ENCODE data around the gene GAREM1. TPM values are rescaled to one million over a fixed set of nuclear protein-coding genes. Genes with fewer than 3 reads are reported as not detected.
"Not testable (repeated sequence)": the region's sequence is repeated elsewhere in the genome, so short reads cannot be mapped to it uniquely, and the experiment has no call there.

GAREM1 gene
- total and polyA plus RNA-seq, 2 donors (not counting 1 experiment from before 2014, with no cell fraction given) = 0.92 to 1.5 TPM

DNA sequence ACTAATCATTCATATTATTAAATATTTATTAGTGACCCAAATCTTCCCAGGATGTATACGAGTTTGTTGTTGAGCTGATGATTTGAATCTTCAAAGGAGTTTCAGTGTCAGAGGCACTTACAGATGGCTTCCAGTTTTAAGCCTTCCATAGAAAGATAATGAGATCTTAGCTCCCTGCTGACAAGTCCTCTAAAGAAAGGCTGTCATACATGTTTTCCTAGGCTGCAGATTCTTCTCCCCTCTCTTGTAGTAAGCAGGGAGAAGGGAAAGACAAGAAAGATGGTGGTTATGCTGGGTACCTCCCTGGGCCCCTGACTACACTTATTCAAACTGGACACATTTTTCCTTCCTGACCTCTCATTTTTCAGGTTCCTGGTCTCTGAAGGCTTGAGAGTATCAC is 8.1 kb upstream of the GAREM1 start:
- H3K4me3 ChIP-seq (replicated peaks in 1 of 4; ENCODE audit: control extremely low read depth in 1 of 4, insufficient read depth in 1 of 4, low read depth in 3 of 4, low read length in 4 of 4) = no peak overlapping the region
- no peaks in the 10 kb centered on the region for H3K79me2 ChIP-seq (ENCODE audit: control insufficient read depth, insufficient read depth, low read length)
- DNase-seq (ENCODE audit: low read depth in 2 of 2) = no peak
- TF ChIP-seq EZH2 (IDR thresholded peaks at IDR 0.05; ENCODE audit: low read length, missing control alignments) = no peak
- TF ChIP-seq CTCF (conservative IDR thresholded peaks at IDR 0.05 in 1 of 2, IDR thresholded peaks at IDR 0.05 in 1 of 2; ENCODE audit: low read depth in 1 of 2, low read length in 2 of 2) = no peak
- no peak overlapping the region for H2AFZ ChIP-seq (ENCODE audit: low read length)
- H4K20me1 ChIP-seq (ENCODE audit: control insufficient read depth, extremely low read depth, insufficient read depth, low read length) = no peaks in the 10 kb centered on the region
- no peaks in the 10 kb centered on the region for H3K9me3 ChIP-seq (ENCODE audit: control insufficient read depth, insufficient read depth, low read depth, low read length)
- H3K36me3 ChIP-seq (ENCODE audit: control insufficient read depth, insufficient read depth, low read length) = no peaks in the 10 kb centered on the region
- no peaks in the 10 kb centered on the region for H3K4me1 ChIP-seq (ENCODE audit: control insufficient read depth, extremely low read depth, insufficient read depth, low read length)
- no peak overlapping the region for H3K4me2 ChIP-seq (ENCODE audit: extremely low read depth, insufficient read depth, low read length)
- no peak overlapping the region for H3K27ac ChIP-seq (ENCODE audit: insufficient read depth, low read length)
- H3K9ac ChIP-seq (ENCODE audit: insufficient read depth, low read length) = no peak overlapping the region
- no peaks in the 10 kb centered on the region for H3K27me3 ChIP-seq (ENCODE audit: control insufficient read depth, insufficient read depth, low read length)

GRCh38 chr18:32478317-32478716 is 7.6 kb upstream of the GAREM1 start:
- H3K4me1 ChIP-seq (ENCODE audit: control insufficient read depth, extremely low read depth, insufficient read depth, low read length) = no peaks in the 10 kb centered on the region
- no peak overlapping the region for H2AFZ ChIP-seq (ENCODE audit: low read length)
- H3K9ac ChIP-seq (ENCODE audit: insufficient read depth, low read length) = no peak overlapping the region
- TF ChIP-seq EZH2 (IDR thresholded peaks at IDR 0.05; ENCODE audit: low read length, missing control alignments) (no peak), CTCF (conservative IDR thresholded peaks at IDR 0.05 in 1 of 2, IDR thresholded peaks at IDR 0.05 in 1 of 2; ENCODE audit: low read depth in 1 of 2, low read length in 2 of 2) (no peak)
- no peak overlapping the region for H3K4me3 ChIP-seq (replicated peaks in 1 of 4; ENCODE audit: control extremely low read depth in 1 of 4, insufficient read depth in 1 of 4, low read depth in 3 of 4, low read length in 4 of 4)
- no peak for DNase-seq (ENCODE audit: low read depth in 2 of 2)
- H3K9me3 ChIP-seq (ENCODE audit: control insufficient read depth, insufficient read depth, low read depth, low read length) = no peaks in the 10 kb centered on the region
- H3K27ac ChIP-seq (ENCODE audit: insufficient read depth, low read length) = no peak overlapping the region
- no peaks in the 10 kb centered on the region for H4K20me1 ChIP-seq (ENCODE audit: control insufficient read depth, extremely low read depth, insufficient read depth, low read length)
- no peaks in the 10 kb centered on the region for H3K79me2 ChIP-seq (ENCODE audit: control insufficient read depth, insufficient read depth, low read length)
- H3K36me3 ChIP-seq (ENCODE audit: control insufficient read depth, insufficient read depth, low read length) = no peaks in the 10 kb centered on the region
- H3K27me3 ChIP-seq (ENCODE audit: control insufficient read depth, insufficient read depth, low read length) = no peaks in the 10 kb centered on the region
- no peak overlapping the region for H3K4me2 ChIP-seq (ENCODE audit: extremely low read depth, insufficient read depth, low read length)

- H2AFZ ChIP-seq (ENCODE audit: low read length) = no peak overlapping the region
- no peaks in the 10 kb centered on the region for H3K9me3 ChIP-seq (ENCODE audit: control insufficient read depth, insufficient read depth, low read depth, low read length)
- no peak for DNase-seq (ENCODE audit: low read depth in 2 of 2)
- H3K36me3 ChIP-seq (ENCODE audit: control insufficient read depth, insufficient read depth, low read length) = no peaks in the 10 kb centered on the region
- H3K27me3 ChIP-seq (ENCODE audit: control insufficient read depth, insufficient read depth, low read length) = no peaks in the 10 kb centered on the region
- no peak overlapping the region for H3K4me3 ChIP-seq (replicated peaks in 1 of 4; ENCODE audit: control extremely low read depth in 1 of 4, insufficient read depth in 1 of 4, low read depth in 3 of 4, low read length in 4 of 4)
- H3K79me2 ChIP-seq (ENCODE audit: control insufficient read depth, insufficient read depth, low read length) = no peaks in the 10 kb centered on the region
- no peak overlapping the region for H3K27ac ChIP-seq (ENCODE audit: insufficient read depth, low read length)
- no peak overlapping the region for H3K9ac ChIP-seq (ENCODE audit: insufficient read depth, low read length)
- TF ChIP-seq EZH2 (IDR thresholded peaks at IDR 0.05; ENCODE audit: low read length, missing control alignments) (no peak), CTCF (conservative IDR thresholded peaks at IDR 0.05 in 1 of 2, IDR thresholded peaks at IDR 0.05 in 1 of 2; ENCODE audit: low read depth in 1 of 2, low read length in 2 of 2) (no peak)
- H3K4me1 ChIP-seq (ENCODE audit: control insufficient read depth, extremely low read depth, insufficient read depth, low read length) = no peaks in the 10 kb centered on the region
- no peaks in the 10 kb centered on the region for H4K20me1 ChIP-seq (ENCODE audit: control insufficient read depth, extremely low read depth, insufficient read depth, low read length)
- no peak overlapping the region for H3K4me2 ChIP-seq (ENCODE audit: extremely low read depth, insufficient read depth, low read length)
These were observed 5.4 kb upstream of the GAREM1 start for GRCh38 chr18:32476106-32476505.

DNA sequence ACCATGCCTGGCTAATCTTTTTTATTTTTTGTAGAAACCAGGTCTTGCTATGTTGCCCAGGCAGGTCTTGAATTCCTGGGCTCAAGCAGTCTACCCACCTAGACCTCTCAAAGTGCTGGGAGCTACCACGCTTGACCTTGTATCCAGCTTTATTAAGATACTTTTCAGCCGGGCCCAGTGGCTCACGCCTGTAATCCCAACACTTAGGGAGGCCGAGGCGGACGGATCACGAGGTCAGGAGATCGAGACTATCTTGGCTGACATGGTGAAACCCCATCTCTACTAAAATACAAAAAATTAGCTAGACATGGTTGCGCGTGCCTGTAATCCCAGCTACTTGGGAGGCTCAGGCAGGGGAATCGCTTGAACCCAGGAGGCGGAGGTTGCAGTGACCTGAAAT is 4.4 kb upstream of the GAREM1 start:
- H3K4me1 ChIP-seq (ENCODE audit: control insufficient read depth, extremely low read depth, insufficient read depth, low read length); H3K4me2 ChIP-seq (ENCODE audit: extremely low read depth, insufficient read depth, low read length); H3K36me3 ChIP-seq (ENCODE audit: control insufficient read depth, insufficient read depth, low read length); H3K79me2 ChIP-seq (ENCODE audit: control insufficient read depth, insufficient read depth, low read length); H3K27ac ChIP-seq (ENCODE audit: insufficient read depth, low read length); H3K27me3 ChIP-seq (ENCODE audit: control insufficient read depth, insufficient read depth, low read length); H3K4me3 ChIP-seq (replicated peaks in 1 of 4; ENCODE audit: control extremely low read depth in 1 of 4, insufficient read depth in 1 of 4, low read depth in 3 of 4, low read length in 4 of 4); H4K20me1 ChIP-seq (ENCODE audit: control insufficient read depth, extremely low read depth, insufficient read depth, low read length); H3K9me3 ChIP-seq (ENCODE audit: control insufficient read depth, insufficient read depth, low read depth, low read length); DNase-seq (ENCODE audit: low read depth in 2 of 2); H2AFZ ChIP-seq (ENCODE audit: low read length); H3K9ac ChIP-seq (ENCODE audit: insufficient read depth, low read length): not testable (repeated sequence)
